K562 (cell line): ENCODE data around the gene KCNQ4. TPM values are rescaled to one million over a fixed set of nuclear protein-coding genes. Genes with fewer than 3 reads are reported as not detected.

Experiments used
- ZNF12 ChIP-seq: sonication (generic); formaldehyde crosslinking; IDR thresholded peaks from 2 replicates; pipeline ENCODE4 v1.4.0; 2020; ENCODE audit warnings: mild to moderate bottlenecking, missing genetic modification reagents
- ZNF184 ChIP-seq: sonication (generic); formaldehyde crosslinking; IDR thresholded peaks from 2 replicates; pipeline ENCODE4 v1.5.0; 2020; ENCODE audit warnings: missing genetic modification reagents
- ZNF609 ChIP-seq: sonication (generic); formaldehyde crosslinking; IDR thresholded peaks from 2 replicates; pipeline ENCODE4 v1.8.1; 2023; ENCODE audit warnings: missing genetic modification reagents, mild to moderate bottlenecking, borderline replicate concordance
- polyA plus RNA-seq, 8 experiments: library from polyadenylated mRNA; depleted of rRNA in 4 of 8; stranded (reverse) in 5 of 8; unstranded in 3 of 8; fragments of >200 nt; fragmentation: Nextera tagmentation in 2 of 8; fragmentation: Illumina TruSeq in 1 of 8; extraction: Ambion mirVana in 2 of 8; extraction: Trizol in 1 of 8; gene quantifications; 2 replicates each; pipeline versions ENCODE4 v1.2.1 to v1.2.3, GENCODE V29; 2011 to 2014; ENCODE audit warnings: inconsistent platforms in 1 of 8, missing spikeins in 1 of 8
- total RNA-seq, 7 experiments: library from RNA; depleted of rRNA in 6 of 7; stranded (reverse); fragments of >200 nt in 6 of 7; fragmentation: Illumina TruSeq in 2 of 7; extraction: Trizol in 2 of 7; gene quantifications; 2 replicates each; pipeline versions ENCODE4 v1.2.1 to v1.2.3, GENCODE V29; 2011 to 2021; ENCODE audit warnings: low replicate concordance in 1 of 7
- TF ChIP-seq, protein P1 (sequence below), 2 experiments: fragments of 450-650 bp; IDR thresholded peaks; 2 replicates each; pipeline ENCODE4 v1.6.1; 2018; ENCODE audit warnings: mild to moderate bottlenecking in 2 of 2, low read depth in 1 of 2; ENCODE audit not compliant: partially characterized antibody in 2 of 2

Gene KCNQ4
- total and polyA plus RNA-seq, 9 of the 15 experiments (the other 6 are each of a cell fraction or from before 2014, with no cell fraction given), result 0.07 to 4.1 (median 0.79) TPM

GRCh38 chr1:40754201-40754600 is 29.4 kb upstream of the KCNQ4 start (continued):
- TF ChIP-seq ZNF609 (CRISPR knock-in tag), result no peak
- TF ChIP-seq, protein P1, sequence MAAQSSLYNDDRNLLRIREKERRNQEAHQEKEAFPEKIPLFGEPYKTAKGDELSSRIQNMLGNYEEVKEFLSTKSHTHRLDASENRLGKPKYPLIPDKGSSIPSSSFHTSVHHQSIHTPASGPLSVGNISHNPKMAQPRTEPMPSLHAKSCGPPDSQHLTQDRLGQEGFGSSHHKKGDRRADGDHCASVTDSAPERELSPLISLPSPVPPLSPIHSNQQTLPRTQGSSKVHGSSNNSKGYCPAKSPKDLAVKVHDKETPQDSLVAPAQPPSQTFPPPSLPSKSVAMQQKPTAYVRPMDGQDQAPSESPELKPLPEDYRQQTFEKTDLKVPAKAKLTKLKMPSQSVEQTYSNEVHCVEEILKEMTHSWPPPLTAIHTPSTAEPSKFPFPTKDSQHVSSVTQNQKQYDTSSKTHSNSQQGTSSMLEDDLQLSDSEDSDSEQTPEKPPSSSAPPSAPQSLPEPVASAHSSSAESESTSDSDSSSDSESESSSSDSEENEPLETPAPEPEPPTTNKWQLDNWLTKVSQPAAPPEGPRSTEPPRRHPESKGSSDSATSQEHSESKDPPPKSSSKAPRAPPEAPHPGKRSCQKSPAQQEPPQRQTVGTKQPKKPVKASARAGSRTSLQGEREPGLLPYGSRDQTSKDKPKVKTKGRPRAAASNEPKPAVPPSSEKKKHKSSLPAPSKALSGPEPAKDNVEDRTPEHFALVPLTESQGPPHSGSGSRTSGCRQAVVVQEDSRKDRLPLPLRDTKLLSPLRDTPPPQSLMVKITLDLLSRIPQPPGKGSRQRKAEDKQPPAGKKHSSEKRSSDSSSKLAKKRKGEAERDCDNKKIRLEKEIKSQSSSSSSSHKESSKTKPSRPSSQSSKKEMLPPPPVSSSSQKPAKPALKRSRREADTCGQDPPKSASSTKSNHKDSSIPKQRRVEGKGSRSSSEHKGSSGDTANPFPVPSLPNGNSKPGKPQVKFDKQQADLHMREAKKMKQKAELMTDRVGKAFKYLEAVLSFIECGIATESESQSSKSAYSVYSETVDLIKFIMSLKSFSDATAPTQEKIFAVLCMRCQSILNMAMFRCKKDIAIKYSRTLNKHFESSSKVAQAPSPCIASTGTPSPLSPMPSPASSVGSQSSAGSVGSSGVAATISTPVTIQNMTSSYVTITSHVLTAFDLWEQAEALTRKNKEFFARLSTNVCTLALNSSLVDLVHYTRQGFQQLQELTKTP (IDR thresholded peaks at IDR 0.05; ENCODE audit: low read depth in 1 of 2, partially characterized antibody in 2 of 2), result no peak
- TF ChIP-seq ZNF184, result no peak
- TF ChIP-seq ZNF12 (CRISPR knock-in tag), result no peak
